ENCODE results near the gene APMAP.

- TF ChIP-seq, protein P1, sequence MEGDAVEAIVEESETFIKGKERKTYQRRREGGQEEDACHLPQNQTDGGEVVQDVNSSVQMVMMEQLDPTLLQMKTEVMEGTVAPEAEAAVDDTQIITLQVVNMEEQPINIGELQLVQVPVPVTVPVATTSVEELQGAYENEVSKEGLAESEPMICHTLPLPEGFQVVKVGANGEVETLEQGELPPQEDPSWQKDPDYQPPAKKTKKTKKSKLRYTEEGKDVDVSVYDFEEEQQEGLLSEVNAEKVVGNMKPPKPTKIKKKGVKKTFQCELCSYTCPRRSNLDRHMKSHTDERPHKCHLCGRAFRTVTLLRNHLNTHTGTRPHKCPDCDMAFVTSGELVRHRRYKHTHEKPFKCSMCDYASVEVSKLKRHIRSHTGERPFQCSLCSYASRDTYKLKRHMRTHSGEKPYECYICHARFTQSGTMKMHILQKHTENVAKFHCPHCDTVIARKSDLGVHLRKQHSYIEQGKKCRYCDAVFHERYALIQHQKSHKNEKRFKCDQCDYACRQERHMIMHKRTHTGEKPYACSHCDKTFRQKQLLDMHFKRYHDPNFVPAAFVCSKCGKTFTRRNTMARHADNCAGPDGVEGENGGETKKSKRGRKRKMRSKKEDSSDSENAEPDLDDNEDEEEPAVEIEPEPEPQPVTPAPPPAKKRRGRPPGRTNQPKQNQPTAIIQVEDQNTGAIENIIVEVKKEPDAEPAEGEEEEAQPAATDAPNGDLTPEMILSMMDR (IDR thresholded peaks at IDR 0.05; ENCODE audit: low read depth, low read length) = no peak
- no peak for TF ChIP-seq EZH2phosphoT487 (IDR thresholded peaks at IDR 0.05; ENCODE audit: low read depth)
These were observed 32.8 kb downstream of the APMAP start for GRCh38 chr20:24959591-24960301.

All from OCI-LY3 (cell line).